ENCODE measurements around the gene STAT5A.

DNA sequence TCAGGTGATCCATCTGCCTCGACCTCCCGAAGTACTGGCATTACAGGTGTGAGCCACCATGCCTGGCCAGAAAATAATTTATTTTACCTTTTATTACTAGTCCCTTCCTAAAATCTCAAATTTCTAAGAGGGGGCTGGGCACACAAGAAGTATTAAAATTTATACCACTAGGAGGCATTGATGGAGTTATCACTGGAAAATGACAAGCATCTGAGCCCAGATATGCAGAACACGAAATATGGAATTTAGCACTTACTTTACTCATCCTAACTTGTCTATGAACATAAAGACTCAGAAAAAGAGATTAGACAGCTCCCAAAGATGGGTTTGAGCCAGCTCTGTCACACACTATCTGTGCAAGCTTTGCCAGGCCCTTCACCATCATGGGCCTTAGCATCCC, 46.4 kb downstream of the STAT5A start:
- TF ChIP-seq, protein P1, sequence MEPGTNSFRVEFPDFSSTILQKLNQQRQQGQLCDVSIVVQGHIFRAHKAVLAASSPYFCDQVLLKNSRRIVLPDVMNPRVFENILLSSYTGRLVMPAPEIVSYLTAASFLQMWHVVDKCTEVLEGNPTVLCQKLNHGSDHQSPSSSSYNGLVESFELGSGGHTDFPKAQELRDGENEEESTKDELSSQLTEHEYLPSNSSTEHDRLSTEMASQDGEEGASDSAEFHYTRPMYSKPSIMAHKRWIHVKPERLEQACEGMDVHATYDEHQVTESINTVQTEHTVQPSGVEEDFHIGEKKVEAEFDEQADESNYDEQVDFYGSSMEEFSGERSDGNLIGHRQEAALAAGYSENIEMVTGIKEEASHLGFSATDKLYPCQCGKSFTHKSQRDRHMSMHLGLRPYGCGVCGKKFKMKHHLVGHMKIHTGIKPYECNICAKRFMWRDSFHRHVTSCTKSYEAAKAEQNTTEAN (CRISPR knock-in tag; IDR thresholded peaks at IDR 0.05): no peak
- no peak for TF ChIP-seq ZNF263 (CRISPR knock-in tag; IDR thresholded peaks at IDR 0.05; ENCODE audit: low read depth)
- TF ChIP-seq, protein P2, sequence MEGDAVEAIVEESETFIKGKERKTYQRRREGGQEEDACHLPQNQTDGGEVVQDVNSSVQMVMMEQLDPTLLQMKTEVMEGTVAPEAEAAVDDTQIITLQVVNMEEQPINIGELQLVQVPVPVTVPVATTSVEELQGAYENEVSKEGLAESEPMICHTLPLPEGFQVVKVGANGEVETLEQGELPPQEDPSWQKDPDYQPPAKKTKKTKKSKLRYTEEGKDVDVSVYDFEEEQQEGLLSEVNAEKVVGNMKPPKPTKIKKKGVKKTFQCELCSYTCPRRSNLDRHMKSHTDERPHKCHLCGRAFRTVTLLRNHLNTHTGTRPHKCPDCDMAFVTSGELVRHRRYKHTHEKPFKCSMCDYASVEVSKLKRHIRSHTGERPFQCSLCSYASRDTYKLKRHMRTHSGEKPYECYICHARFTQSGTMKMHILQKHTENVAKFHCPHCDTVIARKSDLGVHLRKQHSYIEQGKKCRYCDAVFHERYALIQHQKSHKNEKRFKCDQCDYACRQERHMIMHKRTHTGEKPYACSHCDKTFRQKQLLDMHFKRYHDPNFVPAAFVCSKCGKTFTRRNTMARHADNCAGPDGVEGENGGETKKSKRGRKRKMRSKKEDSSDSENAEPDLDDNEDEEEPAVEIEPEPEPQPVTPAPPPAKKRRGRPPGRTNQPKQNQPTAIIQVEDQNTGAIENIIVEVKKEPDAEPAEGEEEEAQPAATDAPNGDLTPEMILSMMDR (IDR thresholded peaks at IDR 0.05): no peak
- TF ChIP-seq ZNF423 (CRISPR knock-in tag; IDR thresholded peaks at IDR 0.05): no peak
- no peak for TF ChIP-seq NR2C2 (CRISPR knock-in tag; IDR thresholded peaks at IDR 0.05)
- no peak for TF ChIP-seq ARID4B (CRISPR knock-in tag; IDR thresholded peaks at IDR 0.05; ENCODE audit: borderline replicate concordance)
- no peak for TF ChIP-seq SMAD3 (CRISPR knock-in tag; IDR thresholded peaks at IDR 0.05; ENCODE audit: borderline replicate concordance)
- TF ChIP-seq CREM (CRISPR knock-in tag; IDR thresholded peaks at IDR 0.05): no peak
- TF ChIP-seq JUN (CRISPR knock-in tag; IDR thresholded peaks at IDR 0.05): no peak
- no peak for TF ChIP-seq MXD4 (CRISPR knock-in tag; IDR thresholded peaks at IDR 0.05; ENCODE audit: borderline replicate concordance)
- TF ChIP-seq ZNF317 (CRISPR knock-in tag; IDR thresholded peaks at IDR 0.05; ENCODE audit: borderline replicate concordance, low read depth): no peak
- no peak for TF ChIP-seq ELF4 (CRISPR knock-in tag; IDR thresholded peaks at IDR 0.05; ENCODE audit: low read depth)

Measured in WTC11 (cell line).